Neural crest cell (in vitro differentiated cells): ENCODE measurements around the gene ZNF526. TPM values are rescaled to one million over a fixed set of nuclear protein-coding genes. Genes with fewer than 3 reads are reported as not detected.

Experiments
- DNase-seq: peaks from one replicate; pipeline ENCODE4 v3.0.0; 2021; ENCODE audit warnings: low read depth, mixed read lengths, low spot score
- H3K27ac Mint-ChIP-seq: one replicate; pipeline ENCODE4 v1.8.0; 2021; ENCODE audit warnings: mild to moderate bottlenecking, mixed read lengths; ENCODE audit not compliant: unreplicated experiment
- H3K27me3 Mint-ChIP-seq: 2 replicates; pipeline ENCODE4 v1.8.0; 2021; ENCODE audit warnings: low read depth, mild to moderate bottlenecking, mixed read lengths
- H3K36me3 Mint-ChIP-seq: 2 replicates; pipeline ENCODE4 v1.8.0; 2021; ENCODE audit warnings: low read depth, mild to moderate bottlenecking, mixed read lengths
- H3K4me1 Mint-ChIP-seq: 2 replicates; pipeline ENCODE4 v1.8.0; 2021; ENCODE audit warnings: mixed read lengths
- H3K4me3 Mint-ChIP-seq: one replicate; pipeline ENCODE4 v1.8.0; 2021; ENCODE audit warnings: mild to moderate bottlenecking, mixed read lengths
- H3K9me3 Mint-ChIP-seq: 2 replicates; pipeline ENCODE4 v1.8.0; 2021; ENCODE audit warnings: mixed read lengths
- total RNA-seq: library from RNA; stranded (reverse); gene quantifications from 2 replicates; pipeline ENCODE4 v1.2.1, GENCODE V29; 2021
- TF ChIP-seq, protein P1 (sequence below): fragments of 200-600 bp; sonication (generic); conservative IDR thresholded peaks from 2 replicates; pipeline ENCODE4 v1.5.0; 2021; ENCODE audit warnings: antibody characterized with exemption, mild to moderate bottlenecking

ZNF526 gene
- total RNA-seq, 1 donor from 2014 or later = 24.2 TPM

DNA sequence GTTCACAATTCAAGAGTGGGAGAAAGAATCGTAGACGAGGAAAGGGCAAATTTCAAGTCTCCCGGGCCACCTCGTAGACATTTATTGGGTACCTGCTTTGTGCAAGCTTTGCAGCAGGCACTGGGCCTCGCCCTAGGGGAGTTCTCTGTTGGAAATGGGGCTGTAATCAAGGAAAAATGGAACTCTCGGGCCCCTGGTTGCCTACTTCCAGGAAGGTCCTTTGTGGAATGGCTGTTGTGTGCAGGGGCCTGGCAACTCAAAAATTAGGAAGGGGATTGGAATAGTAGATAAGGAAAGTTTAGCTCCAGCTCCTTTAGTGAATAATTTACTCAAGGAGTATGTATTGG is 612 bp downstream of the ZNF526 start:
- peak overlapping the region; percentile 94 for H3K4me3 Mint-ChIP-seq
- H3K4me1 Mint-ChIP-seq = peaks cover 43% of the 10 kb centered on the region

GRCh38 chr19:42224940-42225717 is 5.0 kb downstream of the ZNF526 start:
- Mint-ChIP-seq H3K36me3 (peaks cover 24% of the 10 kb centered on the region), H3K4me1 (peaks cover 30% of the 10 kb centered on the region), H3K4me3 (peak overlapping the region; percentile 47), H3K27me3 (peaks cover 2% of the 10 kb centered on the region), H3K27ac (no peak overlapping the region), H3K9me3 (no peaks in the 10 kb centered on the region)
- no peak for DNase-seq
- TF ChIP-seq, protein P1, sequence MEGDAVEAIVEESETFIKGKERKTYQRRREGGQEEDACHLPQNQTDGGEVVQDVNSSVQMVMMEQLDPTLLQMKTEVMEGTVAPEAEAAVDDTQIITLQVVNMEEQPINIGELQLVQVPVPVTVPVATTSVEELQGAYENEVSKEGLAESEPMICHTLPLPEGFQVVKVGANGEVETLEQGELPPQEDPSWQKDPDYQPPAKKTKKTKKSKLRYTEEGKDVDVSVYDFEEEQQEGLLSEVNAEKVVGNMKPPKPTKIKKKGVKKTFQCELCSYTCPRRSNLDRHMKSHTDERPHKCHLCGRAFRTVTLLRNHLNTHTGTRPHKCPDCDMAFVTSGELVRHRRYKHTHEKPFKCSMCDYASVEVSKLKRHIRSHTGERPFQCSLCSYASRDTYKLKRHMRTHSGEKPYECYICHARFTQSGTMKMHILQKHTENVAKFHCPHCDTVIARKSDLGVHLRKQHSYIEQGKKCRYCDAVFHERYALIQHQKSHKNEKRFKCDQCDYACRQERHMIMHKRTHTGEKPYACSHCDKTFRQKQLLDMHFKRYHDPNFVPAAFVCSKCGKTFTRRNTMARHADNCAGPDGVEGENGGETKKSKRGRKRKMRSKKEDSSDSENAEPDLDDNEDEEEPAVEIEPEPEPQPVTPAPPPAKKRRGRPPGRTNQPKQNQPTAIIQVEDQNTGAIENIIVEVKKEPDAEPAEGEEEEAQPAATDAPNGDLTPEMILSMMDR = no peak

More for the DNA sequence above, 612 bp downstream of the ZNF526 start:
- no peaks in the 10 kb centered on the region for H3K27me3 Mint-ChIP-seq
- peak overlapping the region; percentile 92 for H3K27ac Mint-ChIP-seq
- TF ChIP-seq, protein P1 = no peak
- no peak for DNase-seq
- H3K9me3 Mint-ChIP-seq = no peaks in the 10 kb centered on the region
- H3K36me3 Mint-ChIP-seq = peaks cover 5% of the 10 kb centered on the region

DNA sequence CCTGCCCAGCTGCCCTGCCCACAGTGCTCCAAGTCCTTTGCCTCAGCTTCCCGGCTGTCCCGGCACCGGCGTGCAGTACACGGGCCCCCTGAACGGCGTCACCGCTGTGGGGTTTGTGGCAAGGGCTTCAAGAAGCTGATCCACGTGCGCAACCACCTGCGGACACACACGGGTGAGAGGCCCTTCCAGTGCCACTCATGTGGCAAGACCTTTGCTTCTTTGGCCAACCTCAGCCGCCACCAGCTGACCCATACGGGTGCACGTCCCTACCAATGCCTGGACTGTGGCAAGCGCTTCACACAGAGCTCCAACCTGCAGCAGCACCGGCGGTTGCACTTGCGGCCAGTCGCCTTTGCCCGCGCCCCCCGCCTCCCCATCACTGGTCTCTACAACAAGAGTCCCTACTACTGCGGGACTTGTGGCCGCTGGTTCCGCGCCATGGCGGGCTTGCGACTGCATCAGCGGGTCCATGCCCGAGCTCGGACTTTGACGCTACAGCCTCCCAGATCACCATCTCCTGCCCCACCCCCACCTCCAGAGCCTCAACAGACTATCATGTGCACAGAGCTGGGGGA is 5.7 kb downstream of the ZNF526 start:
- Mint-ChIP-seq H3K9me3 (no peaks in the 10 kb centered on the region), H3K27ac (no peak overlapping the region), H3K27me3 (peaks cover 2% of the 10 kb centered on the region), H3K4me1 (peaks cover 23% of the 10 kb centered on the region), H3K4me3 (peak overlapping the region; percentile 15), H3K36me3 (peaks cover 24% of the 10 kb centered on the region)
- DNase-seq = no peak
- TF ChIP-seq, protein P1 = no peak

- Mint-ChIP-seq H3K9me3 (no peaks in the 10 kb centered on the region), H3K27ac (no peak overlapping the region), H3K27me3 (peaks cover 2% of the 10 kb centered on the region), H3K4me3 (peak overlapping the region; percentile 74), H3K36me3 (peaks cover 29% of the 10 kb centered on the region), H3K4me1 (peaks cover 19% of the 10 kb centered on the region)
- no peak for DNase-seq
- TF ChIP-seq, protein P1 = no peak
Observed at GRCh38 chr19:42226886-42227285, 6.8 kb downstream of the ZNF526 start.

DNA sequence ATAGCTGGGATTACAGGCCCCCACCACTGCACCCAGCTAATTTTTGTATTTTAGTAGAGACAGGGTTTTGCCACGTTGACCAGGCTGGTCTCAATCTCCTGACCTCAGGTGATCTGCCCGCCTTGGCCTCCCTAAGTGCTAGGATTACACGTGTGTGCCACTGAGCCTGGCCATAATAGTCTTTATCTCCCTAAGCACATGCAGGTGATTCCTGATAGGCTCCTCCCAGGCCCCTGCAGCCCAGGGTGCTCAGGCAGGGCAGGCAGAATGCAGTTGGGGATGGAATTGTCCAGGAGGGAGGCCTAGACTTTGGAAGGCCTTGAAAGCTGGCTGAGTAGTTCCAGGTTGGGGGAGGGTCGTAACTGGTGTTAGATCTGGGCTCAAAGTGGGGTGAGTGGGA is 8.5 kb downstream of the ZNF526 start:
- Mint-ChIP-seq H3K27ac (no peak overlapping the region), H3K9me3 (no peaks in the 10 kb centered on the region), H3K4me3 (no peak overlapping the region), H3K36me3 (peaks cover 33% of the 10 kb centered on the region), H3K4me1 (peaks cover 15% of the 10 kb centered on the region), H3K27me3 (peaks cover 2% of the 10 kb centered on the region)
- TF ChIP-seq, protein P1 = no peak
- no peak for DNase-seq
